ENCODE data around the gene AJAP1.

Gene AJAP1

DNA sequence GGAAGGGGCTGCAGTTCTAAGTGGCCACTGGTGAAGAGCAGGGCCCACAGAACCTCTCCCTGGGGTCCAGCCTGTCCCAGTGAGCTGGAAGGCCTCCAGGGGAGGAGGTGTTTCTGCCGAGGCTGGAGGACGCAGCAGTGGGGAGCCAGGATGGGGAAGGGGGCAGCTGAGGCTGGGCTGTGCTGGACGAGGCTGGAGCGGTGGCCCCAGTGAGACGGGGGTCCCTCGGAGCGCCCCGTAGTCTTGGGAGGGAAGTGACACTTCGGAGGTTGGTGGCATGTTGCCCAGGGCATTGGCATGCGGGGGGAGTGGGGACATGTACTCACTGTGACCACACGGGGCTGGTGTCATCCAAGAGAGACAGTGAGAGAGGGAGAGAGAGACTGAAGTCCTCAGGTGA lies 33.5 kb downstream of the AJAP1 start:
- DNase-seq (ENCODE audit: insufficient read length) (no peak), FAIRE-seq (no peak)
- TF ChIP-seq POLR2AphosphoS5 (IDR thresholded peaks at IDR 0.05; ENCODE audit: low read depth, low read length), result no peak
- TF ChIP-seq POLR2A (IDR thresholded peaks at IDR 0.05; ENCODE audit: low read depth, low read length), result no peak
- TF ChIP-seq TAF1 (IDR thresholded peaks at IDR 0.05; ENCODE audit: borderline replicate concordance, low read depth, low read length), result no peak

DNA sequence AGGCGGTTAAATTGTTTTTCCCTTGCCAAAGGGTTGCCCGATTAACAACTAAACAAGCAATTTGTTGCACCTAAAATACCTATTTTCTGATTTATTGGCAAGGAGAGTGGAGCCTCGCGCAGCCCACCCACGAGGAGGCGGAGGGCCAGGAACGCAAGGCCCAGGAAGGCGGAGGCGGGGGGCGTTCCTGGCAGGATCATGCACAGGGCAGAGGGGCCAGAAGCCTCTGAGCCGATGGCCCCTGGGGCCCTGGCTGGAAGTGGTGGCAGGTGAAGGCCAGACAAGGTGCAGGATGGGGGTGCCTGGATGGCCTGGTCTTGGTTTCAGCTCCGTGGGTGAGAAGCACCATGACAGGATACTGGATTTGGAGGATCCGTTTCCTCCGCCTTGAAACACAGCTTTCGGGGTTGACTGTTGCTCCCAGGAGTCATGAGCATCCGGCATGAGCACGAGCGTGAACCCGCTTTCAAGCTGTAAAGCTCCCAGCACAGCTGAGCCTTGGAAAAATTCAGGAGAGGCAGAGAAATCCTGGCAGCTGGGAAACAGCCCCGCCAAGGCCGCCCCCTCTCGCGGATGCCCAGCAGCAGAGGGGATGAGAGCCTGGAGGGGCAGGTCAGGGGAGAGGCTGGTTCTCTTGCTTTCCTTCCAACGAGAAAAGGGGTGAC lies 35.0 kb downstream of the AJAP1 start:
- FAIRE-seq (no peak), DNase-seq (ENCODE audit: insufficient read length) (no peak)
- TF ChIP-seq TAF1 (IDR thresholded peaks at IDR 0.05; ENCODE audit: borderline replicate concordance, low read depth, low read length) (no peak), POLR2AphosphoS5 (IDR thresholded peaks at IDR 0.05; ENCODE audit: low read depth, low read length) (no peak), POLR2A (IDR thresholded peaks at IDR 0.05; ENCODE audit: low read depth, low read length) (no peak)

DNA sequence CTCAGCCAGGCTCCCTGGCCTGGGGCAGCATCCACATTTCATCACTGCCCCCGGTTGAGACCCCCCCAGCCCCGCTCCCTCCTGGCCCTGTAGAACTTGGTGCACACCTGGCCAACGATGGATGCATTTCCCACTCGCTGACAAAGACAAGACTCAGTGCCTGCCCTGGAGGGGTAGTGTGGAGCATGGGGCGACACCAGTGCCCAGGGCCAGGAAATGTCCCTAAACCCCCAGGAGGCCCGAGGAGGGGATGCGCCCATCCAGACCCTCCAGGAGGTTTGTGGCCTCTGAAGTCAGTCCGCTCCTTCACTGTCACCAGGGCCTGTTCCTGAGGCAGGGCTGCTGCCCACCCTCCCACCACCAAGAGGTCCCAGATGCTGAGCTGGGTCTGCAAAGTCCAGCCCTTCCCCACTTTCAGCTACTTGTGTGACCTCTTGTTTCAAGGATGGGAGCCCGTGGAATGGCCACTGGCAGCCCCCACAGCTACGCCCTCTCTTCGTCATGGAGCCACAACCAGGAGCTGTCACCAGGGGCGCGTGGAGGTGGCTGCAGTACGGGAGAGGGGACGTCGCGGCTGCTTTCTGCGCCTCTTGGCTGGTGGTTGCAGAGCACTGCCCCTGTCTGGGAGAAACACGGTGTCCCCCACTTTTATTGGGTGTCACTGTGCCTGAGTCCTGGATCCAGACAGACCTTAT lies 35.7 kb downstream of the AJAP1 start:
- no peak for DNase-seq (ENCODE audit: insufficient read length)
- TF ChIP-seq POLR2A (IDR thresholded peaks at IDR 0.05; ENCODE audit: low read depth, low read length) (no peak), POLR2AphosphoS5 (IDR thresholded peaks at IDR 0.05; ENCODE audit: low read depth, low read length) (no peak), TAF1 (IDR thresholded peaks at IDR 0.05; ENCODE audit: borderline replicate concordance, low read depth, low read length) (no peak)
- FAIRE-seq, result no peak

DNA sequence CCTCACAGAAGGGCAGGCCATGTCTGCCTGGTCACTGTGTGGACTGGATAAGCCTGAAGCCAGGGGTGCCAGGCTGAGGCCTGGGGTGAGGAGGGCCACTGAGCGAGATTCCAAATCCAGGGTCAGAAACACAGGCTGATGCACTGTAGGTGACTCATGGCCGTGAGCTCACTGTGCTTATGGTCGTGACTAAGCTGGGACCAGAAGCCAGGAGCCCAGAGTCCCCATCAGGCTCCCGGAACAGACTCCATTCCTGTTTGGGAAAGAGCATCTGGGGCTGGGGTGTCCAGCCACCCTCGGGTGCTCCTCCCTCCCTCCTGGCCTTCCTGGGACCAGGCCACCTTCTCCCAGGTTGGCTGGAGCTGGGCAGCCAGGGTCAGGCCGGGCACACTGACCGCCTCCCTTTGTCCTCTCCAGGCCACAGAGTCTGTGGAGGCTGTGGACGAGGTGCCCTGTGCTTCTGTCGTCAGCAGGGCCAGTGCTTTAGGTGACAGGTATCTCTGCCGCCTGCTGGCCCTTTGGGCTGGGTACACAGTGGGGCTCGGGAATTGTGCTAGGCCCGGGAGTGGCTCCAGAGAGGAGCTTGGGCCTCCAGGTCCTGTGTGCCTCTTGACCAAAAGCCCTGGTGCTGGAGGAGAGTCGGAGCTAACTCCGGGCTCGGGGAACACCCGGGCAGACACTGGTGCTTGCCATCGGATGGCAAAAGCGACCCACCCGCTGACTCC lies 36.7 kb downstream of the AJAP1 start:
- FAIRE-seq (no peak), DNase-seq (ENCODE audit: insufficient read length) (no peak)
- TF ChIP-seq TAF1 (IDR thresholded peaks at IDR 0.05; ENCODE audit: borderline replicate concordance, low read depth, low read length), result no peak
- no peak for TF ChIP-seq POLR2AphosphoS5 (IDR thresholded peaks at IDR 0.05; ENCODE audit: low read depth, low read length)
- TF ChIP-seq POLR2A (IDR thresholded peaks at IDR 0.05; ENCODE audit: low read depth, low read length), result no peak

DNA sequence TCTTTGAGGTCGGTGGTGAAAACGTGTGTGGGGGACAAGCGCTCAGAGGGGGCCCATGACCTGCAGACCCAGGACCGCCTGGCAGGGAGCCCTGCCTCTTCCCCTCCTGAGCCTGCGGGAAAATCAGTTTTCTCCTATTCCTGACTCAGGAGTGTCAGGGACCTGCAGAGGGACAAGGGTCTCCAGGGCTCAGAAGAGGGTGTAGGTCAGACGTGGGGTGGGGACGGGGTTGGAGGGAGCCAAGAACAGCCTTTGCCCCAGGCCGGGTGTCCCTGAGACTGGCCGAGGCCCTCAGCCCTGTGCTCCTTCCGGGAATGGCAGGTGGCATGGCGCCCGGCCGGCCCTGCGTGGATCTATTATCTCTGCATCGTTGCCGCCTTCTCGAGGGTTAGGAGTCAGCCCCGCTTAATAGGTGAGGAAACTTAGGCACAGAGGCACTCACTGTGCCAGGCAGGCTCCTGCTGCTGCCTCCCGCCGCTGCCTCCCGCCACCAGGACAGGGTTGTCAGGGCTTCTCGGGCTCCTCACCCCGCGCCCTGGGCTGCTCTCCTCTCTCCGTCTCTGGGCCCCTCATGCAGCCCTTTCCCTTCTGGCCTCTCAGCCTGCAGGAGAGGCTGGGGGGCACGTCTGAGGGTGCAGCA lies 37.5 kb downstream of the AJAP1 start:
- no peak for FAIRE-seq
- TF ChIP-seq POLR2A (IDR thresholded peaks at IDR 0.05; ENCODE audit: low read depth, low read length), result no peak
- TF ChIP-seq TAF1 (IDR thresholded peaks at IDR 0.05; ENCODE audit: borderline replicate concordance, low read depth, low read length), result no peak
- TF ChIP-seq POLR2AphosphoS5 (IDR thresholded peaks at IDR 0.05; ENCODE audit: low read depth, low read length), result no peak
- DNase-seq (ENCODE audit: insufficient read length), result no peak

DNA sequence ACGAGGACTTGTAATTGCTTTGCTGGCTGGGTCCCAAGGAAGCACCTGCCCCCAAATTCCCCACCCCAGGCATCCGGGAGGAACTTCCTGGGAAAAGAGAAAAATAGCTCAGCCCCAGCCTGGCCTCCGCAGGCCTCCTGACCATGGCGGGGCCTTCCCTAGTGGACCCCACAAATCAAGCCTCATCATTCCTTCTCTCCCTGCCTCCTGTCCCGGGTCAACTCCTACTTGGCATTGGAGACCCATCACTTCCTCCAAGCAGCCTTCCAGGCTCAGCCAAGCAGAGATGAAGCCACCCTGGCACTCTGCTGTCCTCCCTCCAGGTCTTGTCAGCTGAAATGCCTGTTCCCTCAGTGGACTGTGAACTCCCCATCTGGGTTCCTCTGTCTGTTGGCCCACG lies 38.0 kb downstream of the AJAP1 start:
- no peak for FAIRE-seq
- DNase-seq (ENCODE audit: insufficient read length), result no peak
- TF ChIP-seq POLR2AphosphoS5 (IDR thresholded peaks at IDR 0.05; ENCODE audit: low read depth, low read length), result no peak
- TF ChIP-seq TAF1 (IDR thresholded peaks at IDR 0.05; ENCODE audit: borderline replicate concordance, low read depth, low read length), result no peak
- TF ChIP-seq POLR2A (IDR thresholded peaks at IDR 0.05; ENCODE audit: low read depth, low read length), result no peak

DNA sequence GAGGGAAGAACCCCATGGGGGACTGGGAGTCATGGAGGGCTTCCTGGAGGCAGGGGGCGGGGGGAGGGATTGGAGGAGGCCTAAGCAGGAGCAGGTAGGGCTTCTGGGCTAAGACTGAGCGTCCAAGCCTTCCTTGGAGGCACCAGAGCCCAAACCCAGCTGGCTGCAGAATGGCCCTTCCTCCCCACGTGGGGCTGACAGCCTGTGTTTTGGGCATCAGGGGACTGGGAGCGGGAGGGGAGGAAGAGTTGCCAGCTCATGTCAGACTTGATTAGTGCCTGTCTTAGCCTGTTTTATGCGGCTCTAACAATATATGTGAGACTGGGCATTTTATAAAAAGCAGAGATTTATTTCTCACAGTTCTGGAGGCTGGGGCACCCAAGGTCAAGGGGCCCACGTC lies 38.9 kb downstream of the AJAP1 start:
- DNase-seq (ENCODE audit: insufficient read length) (no peak), FAIRE-seq (no peak)
- TF ChIP-seq TAF1 (IDR thresholded peaks at IDR 0.05; ENCODE audit: borderline replicate concordance, low read depth, low read length) (no peak), POLR2AphosphoS5 (IDR thresholded peaks at IDR 0.05; ENCODE audit: low read depth, low read length) (no peak), POLR2A (IDR thresholded peaks at IDR 0.05; ENCODE audit: low read depth, low read length) (no peak)

DNA sequence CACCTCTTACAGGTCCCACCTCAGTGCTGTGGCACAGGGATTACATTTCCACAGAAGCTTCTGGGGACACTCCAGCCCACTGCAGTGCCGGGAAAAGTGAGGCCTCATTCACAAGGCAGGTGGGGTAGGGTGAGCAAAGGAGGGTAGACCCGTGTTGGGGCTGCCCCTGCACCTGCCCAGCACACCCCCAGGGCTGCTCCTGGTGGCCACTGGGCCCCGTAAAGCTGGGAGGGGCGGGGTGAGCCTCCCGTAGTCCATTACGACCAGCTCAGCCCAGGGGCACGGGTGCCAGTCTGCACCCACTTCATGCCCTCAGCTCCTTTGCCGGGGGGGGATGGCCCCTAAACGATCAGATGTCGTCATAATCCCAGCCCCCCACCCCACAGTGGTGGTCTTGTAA lies 39.5 kb downstream of the AJAP1 start:
- no peak for TF ChIP-seq TAF1 (IDR thresholded peaks at IDR 0.05; ENCODE audit: borderline replicate concordance, low read depth, low read length)
- no peak for TF ChIP-seq POLR2AphosphoS5 (IDR thresholded peaks at IDR 0.05; ENCODE audit: low read depth, low read length)
- TF ChIP-seq POLR2A (IDR thresholded peaks at IDR 0.05; ENCODE audit: low read depth, low read length), result no peak
- FAIRE-seq (no peak), DNase-seq (ENCODE audit: insufficient read length) (no peak)

DNA sequence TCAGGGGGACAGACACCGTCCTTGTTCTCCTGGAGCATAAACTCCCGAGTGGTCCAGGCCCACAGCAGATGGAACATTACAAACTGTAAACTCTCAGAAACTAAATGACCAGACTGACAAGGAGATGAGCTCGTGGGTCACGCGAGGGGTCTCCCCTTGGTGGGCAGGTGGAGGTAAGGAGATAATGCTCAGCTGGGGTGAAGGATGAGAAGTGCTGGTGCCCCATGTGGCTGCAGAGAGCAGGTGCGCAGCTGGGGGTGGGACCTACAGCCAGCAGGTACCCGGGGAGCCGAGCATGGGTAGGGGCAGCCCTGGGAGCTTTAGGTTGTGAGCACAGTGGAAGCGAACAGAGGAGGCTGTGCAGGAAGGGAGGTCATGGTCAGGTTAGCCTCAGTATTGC lies 40.1 kb downstream of the AJAP1 start:
- TF ChIP-seq TAF1 (IDR thresholded peaks at IDR 0.05; ENCODE audit: borderline replicate concordance, low read depth, low read length) (no peak), POLR2A (IDR thresholded peaks at IDR 0.05; ENCODE audit: low read depth, low read length) (no peak), POLR2AphosphoS5 (IDR thresholded peaks at IDR 0.05; ENCODE audit: low read depth, low read length) (no peak)
- no peak for FAIRE-seq
- no peak for DNase-seq (ENCODE audit: insufficient read length)

DNA sequence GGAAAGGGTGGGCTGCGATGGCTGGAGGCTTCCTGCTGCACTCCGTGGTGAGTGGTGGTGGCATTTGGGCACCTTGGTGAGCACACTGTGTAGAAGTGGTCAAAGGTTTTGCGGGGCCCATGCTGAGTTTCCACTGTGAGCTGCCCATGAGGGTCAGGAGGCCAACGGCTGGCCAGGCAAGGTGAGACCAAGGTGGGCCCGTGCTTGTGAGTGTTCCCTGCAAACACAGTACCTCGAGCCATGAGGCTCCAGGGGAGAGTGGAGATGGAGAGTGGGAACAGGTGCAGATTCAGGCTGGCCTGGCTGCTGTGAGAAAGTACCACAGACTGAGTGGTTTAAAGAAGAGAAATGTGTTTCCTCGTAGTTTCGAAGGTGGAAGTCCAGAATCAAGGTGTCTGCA lies 40.8 kb downstream of the AJAP1 start:
- DNase-seq (ENCODE audit: insufficient read length), result no peak
- no peak for FAIRE-seq
- TF ChIP-seq POLR2A (IDR thresholded peaks at IDR 0.05; ENCODE audit: low read depth, low read length) (no peak), TAF1 (IDR thresholded peaks at IDR 0.05; ENCODE audit: borderline replicate concordance, low read depth, low read length) (no peak), POLR2AphosphoS5 (IDR thresholded peaks at IDR 0.05; ENCODE audit: low read depth, low read length) (no peak)

DNA sequence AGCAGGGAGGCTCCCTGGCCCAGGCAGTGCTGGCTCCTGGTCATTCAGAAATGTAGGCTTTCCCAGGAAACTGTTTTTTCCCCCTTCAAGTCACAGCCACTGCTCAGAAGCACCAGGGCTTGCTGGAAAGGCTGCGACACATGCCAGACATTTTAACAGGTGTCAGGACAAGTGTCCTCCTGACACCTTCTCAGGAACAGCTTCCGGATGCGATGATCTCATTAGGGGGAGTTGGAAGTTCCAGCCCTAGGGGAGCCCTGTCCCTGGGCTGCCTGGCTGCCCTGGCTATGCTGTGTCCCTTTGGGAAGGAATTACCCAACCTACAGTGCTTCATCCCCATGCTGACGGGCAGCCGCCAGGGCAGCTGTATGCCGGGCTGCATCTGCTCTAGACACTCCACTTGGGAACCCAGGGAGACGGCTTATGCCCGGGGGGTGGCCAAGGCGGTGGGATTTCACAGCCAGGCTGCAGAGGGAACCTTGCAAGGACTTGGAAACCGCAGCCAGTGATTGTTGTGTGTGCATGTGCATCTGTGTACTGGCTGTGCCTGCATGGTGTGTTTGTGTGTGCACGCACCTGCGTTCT lies 41.8 kb downstream of the AJAP1 start:
- FAIRE-seq, result no peak
- no peak for TF ChIP-seq TAF1 (IDR thresholded peaks at IDR 0.05; ENCODE audit: borderline replicate concordance, low read depth, low read length)
- TF ChIP-seq POLR2AphosphoS5 (IDR thresholded peaks at IDR 0.05; ENCODE audit: low read depth, low read length), result no peak
- no peak for TF ChIP-seq POLR2A (IDR thresholded peaks at IDR 0.05; ENCODE audit: low read depth, low read length)
- no peak for DNase-seq (ENCODE audit: insufficient read length)

Measured in GM12892 (cell line).